Neuron (in vitro differentiated cells): ENCODE data around the gene FBF1.
"Not testable (repeated sequence)": the region's sequence is repeated elsewhere in the genome, so short reads cannot be mapped to it uniquely, and the experiment has no call there.

ENCODE experiments used
- H2AFZ ChIP-seq: one replicate; pipeline ENCODE4 v1.6.1; 2013; ENCODE audit warnings: low read depth, mild to moderate bottlenecking, inconsistent platforms, low read length, moderate library complexity
- H3K27me3 ChIP-seq: one replicate; pipeline ENCODE4 v1.6.1; 2013; ENCODE audit warnings: low read length; ENCODE audit not compliant: insufficient read depth
- H3K36me3 ChIP-seq: one replicate; pipeline ENCODE4 v1.6.1; 2013; ENCODE audit warnings: low read length; ENCODE audit not compliant: insufficient read depth
- H3K4me1 ChIP-seq: one replicate; pipeline ENCODE4 v1.6.1; 2013; ENCODE audit warnings: low read length; ENCODE audit not compliant: insufficient read depth
- H3K4me3 ChIP-seq: 2 replicates; pipeline ENCODE4 v1.5.1; 2013; ENCODE audit warnings: mild to moderate bottlenecking, low read length, moderate library complexity
- H3K9me3 ChIP-seq: one replicate; pipeline ENCODE4 v1.6.1; 2013; ENCODE audit warnings: low read length

The FBF1 gene

DNA sequence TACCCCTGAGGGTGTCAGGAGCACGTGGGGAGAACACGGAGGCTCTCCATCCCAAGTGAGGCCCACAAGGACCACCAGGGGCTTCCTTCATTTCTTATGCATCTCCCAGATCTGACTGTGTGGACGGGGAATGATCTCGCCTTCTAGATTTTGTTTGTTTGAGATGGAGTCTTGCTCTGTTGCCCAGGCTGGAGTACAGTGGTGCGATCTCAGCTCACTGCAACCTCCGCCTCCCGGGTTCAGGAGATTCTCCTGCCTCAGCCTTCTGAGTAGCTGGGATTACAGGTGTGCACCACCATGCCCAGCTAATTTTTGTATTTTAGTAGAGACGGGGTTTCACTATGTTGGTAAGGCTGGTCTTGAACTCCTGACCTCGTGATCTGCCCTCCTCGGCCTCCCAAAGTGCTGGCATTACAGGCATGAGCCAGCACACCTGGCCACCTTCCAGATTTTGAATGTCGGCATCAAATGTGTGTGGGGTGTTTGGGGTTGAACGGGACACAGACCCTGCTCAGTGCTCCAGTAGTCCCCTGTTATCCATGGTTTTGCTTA, 72.0 kb downstream of the FBF1 start:
- H3K9me3 ChIP-seq, H2AFZ ChIP-seq, H3K4me3 ChIP-seq, H3K36me3 ChIP-seq, H3K27me3 ChIP-seq: not testable (repeated sequence)
- peaks cover 29% of the 10 kb centered on the region for H3K4me1 ChIP-seq

- H2AFZ ChIP-seq, H3K36me3 ChIP-seq, H3K4me3 ChIP-seq, H3K27me3 ChIP-seq, H3K9me3 ChIP-seq: not testable (repeated sequence)
- peaks cover 19% of the 10 kb centered on the region for H3K4me1 ChIP-seq
These were observed 75.2 kb downstream of the FBF1 start for GRCh38 chr17:75865404-75866188.

DNA sequence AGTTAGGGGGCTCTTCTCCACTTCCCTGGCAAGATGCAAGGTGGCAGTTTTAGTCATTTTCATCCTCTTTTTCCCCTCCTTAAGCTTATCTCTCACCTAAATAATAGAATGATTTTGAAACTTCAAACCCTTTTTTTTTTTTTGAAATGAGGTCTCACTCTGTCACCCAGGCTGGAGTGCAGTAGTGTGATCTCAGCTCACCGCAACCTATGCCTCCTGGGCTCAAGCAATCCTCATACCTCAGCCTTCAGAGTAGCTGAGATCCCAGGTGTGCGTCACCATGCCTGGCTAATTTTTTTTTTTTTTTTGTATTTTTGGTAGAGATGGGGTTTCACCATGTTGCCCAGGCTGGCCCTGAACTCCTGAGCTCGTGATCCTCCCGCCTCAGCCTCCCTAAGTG, 76.0 kb downstream of the FBF1 start:
- H3K4me1 ChIP-seq, result peaks cover 18% of the 10 kb centered on the region
- not testable (repeated sequence) for H3K9me3 ChIP-seq, H3K4me3 ChIP-seq, H3K36me3 ChIP-seq, H3K27me3 ChIP-seq
- peak overlapping the region; percentile 30 for H2AFZ ChIP-seq

- Histone ChIP-seq H3K36me3 (no peaks in the 10 kb centered on the region), H3K27me3 (no peaks in the 10 kb centered on the region), H3K9me3 (no peaks in the 10 kb centered on the region), H2AFZ (peak overlapping the region; percentile 30), H3K4me1 (peaks cover 14% of the 10 kb centered on the region), H3K4me3 (no peak overlapping the region)
These were observed 76.4 kb downstream of the FBF1 start for GRCh38 chr17:75864448-75864871.

DNA sequence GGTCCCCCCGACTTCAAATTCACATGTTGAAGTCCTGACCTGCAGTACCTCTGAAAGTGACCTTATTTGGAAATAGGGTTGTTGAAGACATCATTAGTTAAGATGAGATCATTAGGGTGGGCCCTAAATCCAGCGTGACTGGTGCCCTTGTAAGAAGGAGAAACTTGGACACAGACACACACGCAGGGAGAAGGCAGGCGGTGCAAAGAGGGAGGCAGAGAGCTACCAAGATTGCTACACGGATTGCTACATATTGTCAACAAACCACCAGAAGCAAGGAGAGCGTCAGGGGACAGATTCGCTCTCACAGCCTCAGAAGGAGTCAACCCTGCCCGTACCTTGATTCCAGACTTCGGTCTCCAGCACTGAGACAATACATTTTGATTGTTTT, 78.9 kb downstream of the FBF1 start:
- no peaks in the 10 kb centered on the region for H3K27me3 ChIP-seq
- peaks cover 13% of the 10 kb centered on the region for H3K4me1 ChIP-seq
- no peaks in the 10 kb centered on the region for H3K9me3 ChIP-seq
- no peak overlapping the region for H2AFZ ChIP-seq
- no peaks in the 10 kb centered on the region for H3K36me3 ChIP-seq
- H3K4me3 ChIP-seq, result no peak overlapping the region
